Amygdala (tissue), 56 donors: ENCODE results near the gene TMCC2.

Experiments
- DNase-seq, 56 donors: peaks; one replicate each; lab custom pipeline; 2025; lab: John Stamatoyannopoulos, UW

The TMCC2 gene

DNA sequence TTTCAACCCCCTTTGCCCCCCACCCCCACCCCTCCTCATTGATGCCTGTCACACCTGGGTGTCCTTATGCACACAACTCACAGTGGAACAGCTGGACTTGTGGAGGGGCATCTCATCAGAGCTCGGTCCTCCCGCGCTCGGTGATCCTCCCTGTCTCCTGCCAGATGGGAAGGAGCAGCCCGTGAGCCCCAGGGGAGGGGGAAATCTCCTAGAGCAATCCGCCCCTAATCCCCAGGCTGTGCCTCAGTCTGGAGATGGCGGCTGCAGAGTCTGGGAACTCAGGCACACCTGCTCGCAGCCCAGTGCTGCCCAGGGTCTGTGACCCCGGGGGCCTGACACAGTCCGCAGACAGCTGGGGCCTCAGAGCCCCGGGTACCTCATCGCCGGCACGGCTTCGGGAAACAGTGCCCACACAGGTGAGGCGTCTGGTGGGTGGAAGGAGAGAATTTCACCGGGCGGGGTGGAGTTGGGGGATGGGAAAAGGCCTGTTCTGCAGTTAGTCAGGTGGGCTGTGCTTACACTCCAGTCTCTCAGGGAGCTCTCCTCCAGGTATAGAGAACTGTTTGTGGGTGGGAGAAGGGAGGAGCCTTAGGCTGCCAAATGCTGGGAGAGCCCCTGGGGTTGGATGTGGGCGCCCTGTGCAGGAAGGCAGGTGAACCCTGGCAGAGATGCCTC is 29.3 kb downstream of the TMCC2 start:
- DNase-seq = no peak

- peak in 13 of 56 donors; percentile 14 to 66 (median 35) for DNase-seq
Observed at GRCh38 chr1:205257735-205258134, 30.0 kb downstream of the TMCC2 start.

GRCh38 chr1:205258261-205258691 is 30.5 kb downstream of the TMCC2 start:
- DNase-seq = peak in 1 of 56 donors; percentile 43

DNA sequence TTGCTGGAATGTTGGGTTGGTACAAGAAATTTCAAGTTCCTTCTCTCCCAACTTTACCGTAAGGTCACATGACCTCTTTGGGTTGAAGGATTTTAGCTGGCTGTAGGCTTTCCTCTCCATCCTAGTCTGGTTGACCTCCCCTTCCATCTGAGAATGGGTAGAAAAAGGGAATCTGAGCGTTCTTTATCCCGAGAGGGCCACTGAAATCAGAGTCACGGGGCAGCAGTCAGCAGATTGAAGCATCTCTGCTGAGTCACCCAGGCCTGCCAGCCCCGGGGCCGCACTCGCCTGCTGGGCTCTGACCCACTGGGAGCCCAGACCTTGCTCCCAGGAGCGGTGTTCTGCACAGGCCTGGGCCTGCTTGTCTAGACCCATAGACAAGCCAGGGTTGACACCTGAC is 31.0 kb downstream of the TMCC2 start:
- peak in 42 of 56 donors; percentile 26 to 85 (median 60) for DNase-seq

GRCh38 chr1:205259324-205259832 is 31.6 kb downstream of the TMCC2 start:
- DNase-seq = no peak

- DNase-seq = no peak
Observed at GRCh38 chr1:205259998-205260397, 32.3 kb downstream of the TMCC2 start.

GRCh38 chr1:205260948-205261732 is 33.4 kb downstream of the TMCC2 start:
- no peak for DNase-seq

DNA sequence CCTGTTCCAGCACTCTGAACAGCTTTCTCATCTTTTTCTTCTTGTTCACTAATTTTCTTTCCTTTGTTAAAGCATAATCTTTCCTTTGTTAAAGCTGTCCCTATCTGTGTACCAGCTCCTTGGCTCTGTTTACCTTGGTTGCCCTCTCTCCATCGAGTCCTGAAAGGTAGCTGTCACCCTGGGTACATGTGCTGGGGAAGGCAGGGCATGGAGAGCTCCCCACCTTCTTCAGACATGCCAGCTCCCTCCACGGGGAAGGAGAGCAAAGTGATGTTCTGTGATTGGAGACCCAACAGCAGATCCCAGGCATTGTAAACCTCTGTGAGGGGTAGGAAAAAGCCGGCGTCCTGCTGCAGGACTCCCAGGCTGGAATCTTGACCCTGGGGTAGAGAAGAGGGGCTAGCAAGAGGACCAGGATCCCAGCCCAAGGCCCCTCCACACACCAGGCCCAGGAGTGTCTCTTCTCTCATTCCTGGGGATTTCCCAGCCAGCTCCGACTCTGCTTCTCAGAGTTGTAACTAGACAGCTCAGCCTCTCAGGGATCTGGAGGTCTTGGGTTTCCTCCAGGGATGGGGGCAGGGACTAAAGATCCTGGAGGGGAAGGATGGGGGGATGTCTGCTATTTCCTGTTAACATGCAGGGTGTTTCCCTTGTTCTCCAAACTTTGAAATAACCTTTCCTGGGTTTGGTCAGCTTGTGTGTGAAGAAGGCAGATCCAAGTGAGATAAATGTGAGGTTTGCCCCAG is 34.4 kb downstream of the TMCC2 start:
- no peak for DNase-seq

DNA sequence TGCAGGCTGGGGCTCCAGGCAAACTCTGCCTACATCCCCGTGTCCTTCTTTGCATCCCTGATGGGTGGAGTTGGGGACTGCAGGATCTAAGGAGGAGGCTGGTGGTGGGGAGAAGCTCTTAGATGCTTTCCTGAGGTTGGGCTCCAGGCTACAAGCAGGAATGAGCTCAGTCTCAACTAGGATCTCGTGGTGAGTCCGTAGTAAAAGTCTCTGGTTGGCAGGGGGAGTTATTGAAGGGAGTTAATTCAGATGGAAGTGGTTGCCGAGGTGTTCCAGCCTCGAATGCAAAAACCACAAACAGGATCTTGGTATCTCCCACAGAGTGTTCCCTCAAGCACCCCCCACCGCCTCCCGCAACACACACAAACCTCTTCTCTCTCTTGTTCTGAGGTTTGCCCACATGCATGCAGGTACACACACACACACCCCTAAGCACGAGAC is 35.0 kb downstream of the TMCC2 start:
- no peak for DNase-seq

GRCh38 chr1:205263580-205264190 is 35.9 kb downstream of the TMCC2 start:
- DNase-seq = no peak

- DNase-seq = no peak
Observed at GRCh38 chr1:205266611-205267305, 39.0 kb downstream of the TMCC2 start.

- DNase-seq = no peak
Observed at GRCh38 chr1:205267306-205267902, 39.7 kb downstream of the TMCC2 start.

- DNase-seq = no peak
Observed at GRCh38 chr1:205268846-205269680, 41.3 kb downstream of the TMCC2 start.

- DNase-seq = no peak
Observed at GRCh38 chr1:205269711-205270110, 42.0 kb downstream of the TMCC2 start.

DNA sequence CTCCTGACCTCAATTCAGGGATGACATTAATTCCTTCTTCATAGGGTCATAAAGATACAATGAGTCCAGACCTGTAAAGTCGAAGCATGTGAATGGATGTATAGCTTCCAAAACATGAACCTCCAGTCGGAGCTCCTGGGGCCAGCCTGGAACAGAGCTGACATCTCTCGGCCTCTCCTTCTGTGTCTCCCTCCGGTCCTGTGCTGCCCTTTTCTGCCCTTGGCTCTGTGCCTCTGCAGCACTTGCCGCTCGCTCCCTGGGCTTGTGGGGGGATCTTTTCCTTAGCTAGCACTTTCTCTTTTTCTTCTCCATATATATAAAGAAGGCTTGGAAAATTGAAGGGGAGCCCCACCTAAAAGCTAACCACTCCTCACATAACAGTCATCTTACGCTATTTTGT is 42.5 kb downstream of the TMCC2 start:
- DNase-seq = no peak

DNA sequence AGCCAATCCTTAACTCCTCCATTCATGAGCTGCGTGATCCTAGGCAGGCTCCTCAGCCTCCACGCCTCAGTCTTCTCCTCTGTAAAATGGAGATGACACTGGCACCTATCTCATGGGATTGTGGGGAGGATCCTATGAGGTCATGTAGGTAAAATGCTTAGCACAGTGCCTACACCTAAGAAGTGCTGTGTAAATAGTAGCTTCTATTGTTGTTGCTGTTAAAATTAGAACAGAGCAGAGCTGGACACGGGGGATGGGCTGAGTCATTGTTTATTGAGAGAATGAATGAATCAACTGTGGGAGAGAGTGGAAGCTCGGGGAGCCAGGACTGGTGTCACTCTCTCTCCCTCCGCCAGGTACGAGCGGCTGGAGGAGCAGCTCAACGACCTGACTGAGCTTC is 43.0 kb downstream of the TMCC2 start:
- DNase-seq = peak in 28 of 56 donors; percentile 22 to 75 (median 56)

GRCh38 chr1:205271277-205271676 is 43.5 kb downstream of the TMCC2 start:
- peak in 27 of 56 donors; percentile 13 to 74 (median 50) for DNase-seq

DNA sequence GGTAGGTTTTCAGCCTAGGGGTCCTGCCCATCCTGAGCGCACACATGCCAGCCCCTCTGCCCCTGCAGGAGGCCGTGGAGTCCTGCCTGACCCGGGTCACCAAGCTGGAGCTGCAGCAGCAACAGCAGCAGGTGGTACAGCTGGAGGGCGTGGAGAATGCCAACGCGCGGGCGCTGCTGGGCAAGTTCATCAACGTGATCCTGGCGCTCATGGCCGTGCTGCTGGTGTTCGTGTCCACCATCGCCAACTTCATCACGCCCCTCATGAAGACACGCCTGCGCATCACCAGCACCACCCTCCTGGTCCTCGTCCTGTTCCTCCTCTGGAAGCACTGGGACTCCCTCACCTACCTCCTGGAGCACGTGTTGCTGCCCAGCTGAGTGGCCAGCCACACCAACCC is 44.0 kb downstream of the TMCC2 start:
- no peak for DNase-seq

DNA sequence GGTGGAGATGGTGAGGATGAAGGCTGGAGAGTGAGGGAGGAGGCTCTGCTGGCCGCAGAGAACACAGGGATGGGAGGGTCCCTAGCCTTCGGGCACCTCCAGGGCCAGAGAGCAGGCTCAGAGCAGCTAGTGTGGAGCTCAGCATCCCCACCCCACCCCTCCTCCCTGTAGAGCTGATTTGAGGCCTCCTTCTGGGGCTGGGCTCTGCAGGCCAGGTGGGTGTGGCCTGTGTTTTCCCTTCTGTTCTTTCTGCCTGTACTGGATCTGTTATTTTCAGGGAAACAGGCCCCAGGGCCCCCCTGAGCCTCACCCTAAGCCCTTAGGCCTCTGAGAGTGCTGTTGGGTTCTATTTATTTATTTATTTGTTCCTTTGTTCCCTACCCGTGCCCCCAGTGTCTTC is 44.8 kb downstream of the TMCC2 start:
- DNase-seq = no peak
